ENCODE measurements around the gene ESAM. TPM values are rescaled to one million over a fixed set of nuclear protein-coding genes. Genes with fewer than 3 reads are reported as not detected.

Gene ESAM, protein sequence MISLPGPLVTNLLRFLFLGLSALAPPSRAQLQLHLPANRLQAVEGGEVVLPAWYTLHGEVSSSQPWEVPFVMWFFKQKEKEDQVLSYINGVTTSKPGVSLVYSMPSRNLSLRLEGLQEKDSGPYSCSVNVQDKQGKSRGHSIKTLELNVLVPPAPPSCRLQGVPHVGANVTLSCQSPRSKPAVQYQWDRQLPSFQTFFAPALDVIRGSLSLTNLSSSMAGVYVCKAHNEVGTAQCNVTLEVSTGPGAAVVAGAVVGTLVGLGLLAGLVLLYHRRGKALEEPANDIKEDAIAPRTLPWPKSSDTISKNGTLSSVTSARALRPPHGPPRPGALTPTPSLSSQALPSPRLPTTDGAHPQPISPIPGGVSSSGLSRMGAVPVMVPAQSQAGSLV
- total RNA-seq: under 1 TPM; 0.64 to 0.75 TPM

DNA sequence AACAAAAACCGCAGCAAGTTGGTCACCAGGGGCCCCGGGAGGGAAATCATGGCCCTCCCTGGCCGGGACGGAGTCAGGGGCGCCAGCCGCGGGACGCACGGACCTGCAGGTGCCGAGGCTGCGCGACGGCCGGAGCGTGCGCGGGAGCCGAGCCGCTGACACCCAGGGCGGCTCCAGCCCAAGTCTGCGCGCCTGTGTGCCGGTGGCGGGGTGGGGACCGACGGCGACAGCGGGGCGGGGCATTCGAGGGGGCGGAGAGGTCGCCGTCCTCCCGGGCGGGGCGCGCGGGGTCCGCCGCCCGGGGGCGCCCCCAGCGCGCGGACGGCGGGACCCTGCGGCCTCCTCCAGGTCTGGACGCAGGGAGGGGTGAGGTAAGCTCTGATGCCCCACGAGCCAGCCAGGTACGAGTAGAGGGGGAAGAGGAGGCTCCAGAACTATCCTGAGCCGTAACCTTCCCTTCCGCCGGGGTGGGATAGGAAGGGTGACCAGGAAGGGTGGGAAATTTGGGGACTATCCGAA, at the start of gene ESAM:
Gene ESAM, minus strand, starts transcription at position 186 of the 519 bp plus-strand sequence. Its CDS starts 136 bp downstream, at position 50.
- CTCF ChIA-PET: interaction anchor here (0.6 to 9.3 kb wide), 23 partner anchors 10 to 808 kb away, joined by 3 to 107 read pairs (median 6); partner anchors contain the start of genes MSANTD2 and VSIG2

DNA sequence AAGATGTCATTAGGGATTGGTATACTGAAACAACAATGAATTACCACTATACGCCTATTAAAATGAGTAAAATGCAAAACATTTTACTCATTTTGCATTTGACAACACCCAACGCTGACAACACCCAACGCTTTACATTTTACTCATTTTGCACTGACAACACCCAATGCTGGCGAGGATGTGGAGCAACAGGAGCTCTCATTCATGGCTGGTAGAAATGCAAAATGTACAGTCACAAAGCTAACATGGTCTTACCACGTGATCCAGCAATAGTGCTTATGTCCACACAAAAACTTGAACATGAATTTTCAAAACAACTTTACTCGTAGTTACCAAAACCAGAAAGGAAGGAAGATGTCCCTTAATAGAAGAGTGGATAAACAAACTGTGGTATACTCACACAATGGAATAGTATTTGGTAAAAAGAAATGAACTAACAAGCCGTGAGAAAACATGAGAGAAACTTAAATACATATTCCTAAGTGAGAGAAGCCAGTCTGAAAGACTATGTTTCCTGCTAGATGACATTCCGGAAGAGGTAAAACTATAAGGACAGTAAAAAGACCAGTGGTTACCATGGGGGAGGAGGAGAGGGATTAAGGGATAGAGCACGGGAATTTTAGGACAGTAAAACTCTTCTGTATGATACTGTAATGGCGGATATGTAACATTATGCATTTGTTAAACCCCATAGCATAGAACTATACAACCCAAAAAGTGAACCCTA, 49.5 kb upstream of the ESAM start:
- POLR2A ChIA-PET: no interaction called here
- peaks cover 24% of the 10 kb centered on the region for H3K27me3 Mint-ChIP-seq
- H3K9me3 Mint-ChIP-seq: no peaks in the 10 kb centered on the region
- H3K4me3 Mint-ChIP-seq: no peak overlapping the region
- H3K27ac Mint-ChIP-seq: no peak overlapping the region
- intact Hi-C loops (cut with micrococcal nuclease): no loop called here
- DNase-seq: no peak
- no peaks in the 10 kb centered on the region for H3K36me3 Mint-ChIP-seq
- CTCF ChIA-PET: no interaction called here
- peaks cover 4% of the 10 kb centered on the region for H3K4me1 Mint-ChIP-seq (ENCODE audit: low read depth)

More for the DNA sequence above, at the start of gene ESAM:
- peaks cover 38% of the 10 kb centered on the region for H3K27me3 Mint-ChIP-seq
- peak within 1 kb of the TSS; percentile 89 for H3K4me3 Mint-ChIP-seq
- H3K36me3 Mint-ChIP-seq: peaks cover 2% of the 10 kb centered on the region
- peak; percentile 75 for DNase-seq
- intact Hi-C loops (cut with micrococcal nuclease): loop anchor here (2.0 to 5.0 kb wide), 3 partner anchors 75 to 360 kb away; partner anchors contain the start of gene ROBO3
- H3K9me3 Mint-ChIP-seq: no peaks in the 10 kb centered on the region
- H3K27ac Mint-ChIP-seq: peak within 1 kb of the TSS; percentile 25
- POLR2A ChIA-PET: interaction anchor here (1.3 kb wide), 1 partner anchor 39 kb away, joined by 3 read pairs; no protein-coding TSS in a partner anchor
- peaks cover 19% of the 10 kb centered on the region for H3K4me1 Mint-ChIP-seq (ENCODE audit: low read depth)

DNA sequence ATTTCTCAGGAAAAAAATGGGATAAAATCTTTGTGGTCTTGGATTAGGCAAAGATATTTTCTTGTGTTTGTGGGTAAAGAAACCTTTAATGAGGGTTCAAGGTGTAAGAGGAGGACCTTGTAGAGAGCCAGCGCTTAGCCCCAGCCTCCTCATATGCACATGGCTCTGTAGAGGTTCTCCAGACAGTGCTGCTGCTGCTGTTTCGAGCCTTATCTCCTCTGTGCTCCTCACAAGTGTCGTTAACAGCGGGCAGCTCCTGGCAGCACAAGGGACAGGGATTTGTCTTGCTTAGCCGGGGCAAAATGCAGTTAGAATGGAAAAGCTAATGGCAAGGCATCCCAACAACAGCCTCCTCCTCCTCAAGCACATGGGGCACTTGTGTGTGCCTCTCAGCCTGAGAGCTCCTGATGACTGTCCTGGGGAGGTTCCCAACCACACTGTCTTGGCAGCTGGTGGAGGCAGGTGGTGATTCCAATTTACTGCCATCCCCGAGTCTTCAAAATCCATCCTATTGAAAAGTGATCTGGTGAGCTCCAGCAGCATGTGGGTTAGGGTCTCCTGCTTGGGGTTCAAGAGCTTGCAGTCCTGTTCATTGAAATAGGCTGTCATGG, 45.7 kb upstream of the ESAM start:
- Mint-ChIP-seq H3K27me3 (peaks cover 9% of the 10 kb centered on the region), H3K4me3 (no peak overlapping the region), H3K27ac (no peak overlapping the region), H3K9me3 (no peaks in the 10 kb centered on the region), H3K36me3 (no peaks in the 10 kb centered on the region), H3K4me1 (ENCODE audit: low read depth) (no peaks in the 10 kb centered on the region)
- CTCF ChIA-PET: interaction anchor here (0.9 to 3.9 kb wide), 3 partner anchors 14 to 139 kb away, joined by 3 to 22 read pairs (median 6); no protein-coding TSS in a partner anchor
- no peak for DNase-seq
- POLR2A ChIA-PET: no interaction called here
- intact Hi-C loops (cut with micrococcal nuclease): no loop called here

DNA sequence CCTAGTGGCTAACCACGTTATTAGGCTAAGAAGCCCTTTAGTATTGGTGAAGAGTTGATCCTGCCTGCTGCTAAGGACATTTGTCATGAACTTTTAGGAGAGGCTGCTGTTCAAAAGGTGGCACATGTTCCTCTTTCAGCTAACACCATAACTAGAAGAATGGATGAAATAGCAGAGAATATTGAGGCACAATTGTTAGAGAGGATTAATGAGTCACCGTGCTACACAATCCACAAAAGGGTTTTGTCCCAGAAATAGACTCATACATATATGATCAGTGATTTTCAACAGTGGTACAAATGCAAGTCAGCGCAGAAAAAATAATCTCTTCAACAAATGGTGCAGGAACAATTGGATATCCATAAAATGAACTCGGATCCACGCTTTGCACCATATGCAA, 45.1 kb upstream of the ESAM start:
- H3K27me3 Mint-ChIP-seq: peaks cover 6% of the 10 kb centered on the region
- ChIA-PET POLR2A (no interaction called here), CTCF (interaction anchor here (0.9 to 3.9 kb wide), 3 partner anchors 13 to 138 kb away, joined by 3 to 22 read pairs (median 6); no protein-coding TSS in a partner anchor)
- H3K27ac Mint-ChIP-seq: no peak overlapping the region
- intact Hi-C loops (cut with micrococcal nuclease): no loop called here
- no peaks in the 10 kb centered on the region for H3K9me3 Mint-ChIP-seq
- no peaks in the 10 kb centered on the region for H3K36me3 Mint-ChIP-seq
- no peak for DNase-seq
- no peak overlapping the region for H3K4me3 Mint-ChIP-seq
- H3K4me1 Mint-ChIP-seq (ENCODE audit: low read depth): no peaks in the 10 kb centered on the region

DNA sequence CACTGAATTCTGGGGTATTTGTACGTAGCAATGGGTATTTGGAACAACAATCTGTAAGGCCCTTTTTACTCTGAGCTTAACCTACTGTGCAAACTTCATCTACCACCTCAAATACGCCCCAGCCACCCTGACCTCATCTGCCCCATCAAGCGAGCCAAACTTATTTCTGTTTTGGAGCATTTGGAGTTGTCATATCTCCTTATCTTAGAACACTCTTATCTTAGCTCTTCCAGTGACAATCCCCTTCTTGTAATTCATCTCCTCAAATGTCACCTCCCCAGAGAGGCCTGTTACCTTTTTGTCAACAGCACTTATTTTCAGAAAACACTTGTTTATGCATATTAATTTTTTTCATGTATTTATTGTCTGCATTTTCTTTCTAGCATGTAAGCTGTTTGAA, 42.8 kb upstream of the ESAM start:
- POLR2A ChIA-PET: no interaction called here
- no peak for DNase-seq
- Mint-ChIP-seq H3K4me1 (ENCODE audit: low read depth) (peaks cover 9% of the 10 kb centered on the region), H3K9me3 (no peaks in the 10 kb centered on the region), H3K27ac (no peak overlapping the region), H3K27me3 (peaks cover 1% of the 10 kb centered on the region), H3K36me3 (no peaks in the 10 kb centered on the region), H3K4me3 (no peak overlapping the region)
- intact Hi-C loops (cut with micrococcal nuclease): no loop called here
- CTCF ChIA-PET: interaction anchor here (0.6 to 3.9 kb wide), 4 partner anchors 11 to 265 kb away, joined by 3 to 22 read pairs (median 8); no protein-coding TSS in a partner anchor

DNA sequence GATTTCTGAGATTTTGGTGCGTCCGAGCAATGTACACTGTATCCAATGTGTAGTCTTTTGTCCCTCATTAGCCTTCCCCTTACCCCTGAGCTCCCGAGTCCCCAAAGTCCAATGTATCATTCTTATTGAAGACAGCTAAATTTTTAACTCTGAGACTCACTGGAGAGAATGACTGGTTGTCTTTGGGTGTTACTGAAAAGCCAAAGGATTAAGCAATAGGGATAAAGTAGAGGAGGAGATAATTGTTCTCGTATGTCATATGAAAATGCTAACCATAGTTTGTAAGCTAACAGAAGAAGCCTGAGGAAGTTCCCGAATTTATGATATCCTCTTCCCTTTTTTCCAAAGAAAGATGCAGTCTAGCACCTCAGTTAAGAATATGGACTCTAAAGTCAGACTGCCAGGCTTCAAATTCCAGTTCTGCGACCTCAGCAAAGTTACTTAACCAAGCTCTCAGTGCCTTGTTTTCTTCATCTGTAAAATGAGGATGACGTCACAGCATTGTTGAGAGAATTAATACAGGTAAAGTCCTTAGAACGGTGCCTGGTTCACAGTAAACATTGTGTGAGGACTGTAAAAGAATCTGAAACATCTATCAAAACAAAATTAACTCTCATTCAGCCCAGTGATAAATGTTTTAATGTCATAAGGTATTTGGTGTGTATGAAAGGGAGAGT, 39.7 kb upstream of the ESAM start:
- intact Hi-C loops (cut with micrococcal nuclease): loop anchor here (2.0 kb wide), 1 partner anchor 75 kb away; no protein-coding TSS in a partner anchor
- ChIA-PET CTCF (interaction anchor here (0.8 to 6.6 kb wide), 10 partner anchors 9 to 132 kb away, joined by 3 to 61 read pairs (median 8); partner anchors contain the start of gene ROBO3), POLR2A (interaction anchor here (0.6 to 1.0 kb wide), 4 partner anchors 12 to 39 kb away, joined by 3 to 4 read pairs (median 3); partner anchors contain the start of gene ESAM)
- no peak for DNase-seq
- H3K4me1 Mint-ChIP-seq (ENCODE audit: low read depth): peaks cover 27% of the 10 kb centered on the region
- no peaks in the 10 kb centered on the region for H3K9me3 Mint-ChIP-seq
- no peaks in the 10 kb centered on the region for H3K27me3 Mint-ChIP-seq
- H3K4me3 Mint-ChIP-seq: no peak overlapping the region
- peak overlapping the region; percentile 28 for H3K27ac Mint-ChIP-seq
- no peaks in the 10 kb centered on the region for H3K36me3 Mint-ChIP-seq

DNA sequence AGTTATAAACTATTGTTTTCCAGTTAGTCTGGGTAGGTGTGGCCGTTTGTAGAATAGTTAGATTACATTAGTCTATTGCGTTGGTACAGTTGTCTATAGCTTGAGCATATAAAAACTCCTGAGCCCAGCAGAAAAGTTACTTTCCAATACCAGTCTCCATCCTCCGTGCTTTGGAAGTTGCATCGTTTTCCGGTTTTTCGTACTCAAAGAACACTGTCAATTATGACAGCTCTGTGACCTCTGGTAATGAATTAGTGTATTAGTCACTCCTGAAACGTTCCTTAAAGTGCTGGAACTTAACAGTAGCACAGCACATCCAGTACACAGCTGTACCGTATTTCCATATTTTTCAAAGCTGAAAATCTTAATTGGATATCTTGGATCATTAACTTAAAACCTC, 38.9 kb upstream of the ESAM start:
- H3K27ac Mint-ChIP-seq: peak overlapping the region; percentile 94
- DNase-seq: no peak
- H3K4me3 Mint-ChIP-seq: peak overlapping the region; percentile 82
- POLR2A ChIA-PET: interaction anchor here (0.6 to 2.9 kb wide), 9 partner anchors 13 to 178 kb away, joined by 3 to 16 read pairs (median 4); partner anchors contain the start of genes ESAM, SIAE, SPA17 and TBRG1
- CTCF ChIA-PET: interaction anchor here (1.0 to 6.6 kb wide), 12 partner anchors 9 to 179 kb away, joined by 3 to 61 read pairs (median 7); partner anchors contain the start of genes ROBO3 and TBRG1
- intact Hi-C loops (cut with micrococcal nuclease): loop anchor here (2.0 kb wide), 1 partner anchor 76 kb away; no protein-coding TSS in a partner anchor
- H3K36me3 Mint-ChIP-seq: no peaks in the 10 kb centered on the region
- no peaks in the 10 kb centered on the region for H3K27me3 Mint-ChIP-seq
- peaks cover 27% of the 10 kb centered on the region for H3K4me1 Mint-ChIP-seq (ENCODE audit: low read depth)
- no peaks in the 10 kb centered on the region for H3K9me3 Mint-ChIP-seq

DNA sequence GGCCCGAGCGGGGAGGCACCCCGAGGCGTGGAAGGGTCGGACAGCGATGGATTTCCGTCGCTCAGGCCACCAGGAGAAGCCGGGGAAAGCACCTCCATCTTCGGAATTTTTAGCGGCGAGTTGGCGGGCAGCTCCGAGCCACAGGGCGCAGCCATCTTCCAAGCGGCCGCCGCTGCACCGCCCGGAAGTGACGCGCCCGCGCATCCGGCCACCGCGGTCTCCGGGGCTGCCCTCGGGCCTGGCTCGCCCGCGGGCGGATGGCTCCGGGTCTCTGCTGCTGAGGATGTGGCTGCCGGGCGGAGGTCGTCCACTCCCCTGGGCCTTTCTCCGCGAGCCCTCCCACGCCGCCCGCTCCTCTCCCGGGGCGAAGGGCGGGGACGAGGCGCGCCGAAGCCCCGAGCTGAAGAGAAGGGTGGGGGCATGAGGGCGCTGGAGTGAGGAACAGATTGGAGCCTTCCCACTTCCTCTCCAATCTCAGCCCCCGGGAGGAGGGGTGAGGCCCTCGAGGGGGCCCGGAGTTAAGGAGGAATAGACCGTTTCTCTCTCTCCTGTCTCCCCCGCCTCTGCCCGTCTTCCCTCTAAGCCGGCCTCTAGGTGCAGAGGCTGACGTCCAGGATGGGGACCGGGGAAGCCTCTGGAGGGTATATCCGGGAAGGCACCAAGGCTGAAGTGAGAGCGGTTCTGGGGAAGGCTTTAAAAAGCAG, 38.3 kb upstream of the ESAM start, which contains the start of gene MSANTD2:
Gene MSANTD2, minus strand, starts transcription at position 181 of the 704 bp plus-strand sequence. Its CDS starts 26 bp downstream, at position 155.
- peak; percentile 87 for DNase-seq
- Mint-ChIP-seq H3K27me3 (no peaks in the 10 kb centered on the region), H3K27ac (peak within 1 kb of the TSS; percentile 94), H3K4me3 (peak within 1 kb of the TSS; percentile 89), H3K9me3 (no peaks in the 10 kb centered on the region), H3K4me1 (ENCODE audit: low read depth) (peaks cover 29% of the 10 kb centered on the region), H3K36me3 (no peaks in the 10 kb centered on the region)
- intact Hi-C loops (cut with micrococcal nuclease): loop anchor here (1.0 to 2.0 kb wide), 3 partner anchors 60 to 127 kb away; partner anchors contain the start of genes SIAE and SPA17
- ChIA-PET CTCF (interaction anchor here (1.0 to 6.6 kb wide), 15 partner anchors 8 to 178 kb away, joined by 3 to 61 read pairs (median 7); partner anchors contain the start of genes ROBO3 and TBRG1), POLR2A (interaction anchor here (0.9 to 2.9 kb wide), 8 partner anchors 13 to 178 kb away, joined by 3 to 16 read pairs (median 4); partner anchors contain the start of genes SIAE, SPA17 and TBRG1)

DNA sequence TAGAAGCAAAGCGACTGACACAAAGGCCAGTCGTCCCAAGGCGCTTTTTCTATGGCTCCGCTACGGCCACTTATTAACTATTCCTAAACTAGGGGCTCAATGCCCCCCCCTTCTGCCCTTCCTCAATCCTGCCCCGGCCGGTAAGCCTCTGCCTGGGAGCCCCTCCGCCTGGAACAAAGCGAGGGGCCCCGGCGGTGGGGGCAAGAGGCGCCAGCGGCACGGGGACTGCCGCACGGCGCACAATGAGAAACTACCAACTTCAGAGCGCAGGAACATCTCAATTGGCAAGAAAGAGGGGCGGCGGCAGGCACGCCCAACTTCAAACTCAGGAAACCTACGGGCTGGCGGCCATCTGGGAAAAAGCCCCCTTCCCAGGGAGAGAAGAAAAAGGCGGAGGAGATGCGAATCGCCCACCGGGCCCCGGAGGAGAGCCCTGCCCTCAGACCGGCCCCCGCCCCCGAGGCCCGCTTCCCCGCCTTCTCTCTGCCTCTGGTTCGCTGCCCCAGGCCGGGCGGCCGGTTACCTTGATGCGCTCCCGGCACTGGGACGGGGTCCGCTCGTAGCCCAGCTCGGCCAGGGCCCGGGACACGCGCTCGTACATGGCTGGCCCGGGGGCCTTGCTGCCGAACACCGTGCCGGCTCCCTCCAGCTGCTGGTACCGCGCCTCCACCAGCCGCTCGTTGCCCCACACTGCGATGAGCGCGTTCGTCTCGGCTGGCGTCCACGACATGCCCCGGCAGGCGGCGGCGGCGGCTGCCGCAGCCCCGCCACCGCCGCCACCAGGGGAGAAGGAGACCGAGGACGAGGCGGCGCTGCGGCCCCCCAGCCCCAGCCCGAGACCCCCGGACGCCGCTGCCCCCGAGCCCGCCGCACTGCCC, 37.5 kb upstream of the ESAM start:
- intact Hi-C loops (cut with micrococcal nuclease): loop anchor here (1.0 to 5.0 kb wide), 8 partner anchors 36 to 312 kb away; partner anchors contain the start of genes SIAE, SPA17, TBRG1 and TMEM218
- POLR2A ChIA-PET: interaction anchor here (1.0 to 2.9 kb wide), 9 partner anchors 12 to 177 kb away, joined by 3 to 16 read pairs (median 5); partner anchors contain the start of genes SIAE, SPA17 and TBRG1
- no peaks in the 10 kb centered on the region for H3K27me3 Mint-ChIP-seq

More for the DNA sequence above, 37.5 kb upstream of the ESAM start:
- Mint-ChIP-seq H3K27ac (peak overlapping the region; percentile 88), H3K36me3 (no peaks in the 10 kb centered on the region), H3K4me3 (peak overlapping the region; percentile 89), H3K4me1 (ENCODE audit: low read depth) (peaks cover 29% of the 10 kb centered on the region), H3K9me3 (no peaks in the 10 kb centered on the region)
- DNase-seq: peak; percentile 50
- CTCF ChIA-PET: interaction anchor here (1.0 to 6.6 kb wide), 15 partner anchors 8 to 177 kb away, joined by 3 to 61 read pairs (median 7); partner anchors contain the start of genes ROBO3, SIAE, SPA17 and TBRG1
